GM06990 (cell line): Measurements from ENCODE around the gene NMNAT1.
A peak's percentile ranks its signal among the peaks of the same experiment; 100 is the strongest.
"Not testable (repeated sequence)": the region's sequence is repeated elsewhere in the genome, so short reads cannot be mapped to it uniquely, and the experiment has no call there.

ENCODE experiments used
- DNase-seq: peaks from one replicate; pipeline ENCODE4 v3.0.0-alpha.2; 2011; ENCODE audit not compliant: insufficient read length; ENCODE audit errors: extremely low read depth
- H3K27me3 ChIP-seq: replicated peaks from 2 replicates; pipeline ENCODE4 v1.6.0; 2011; ENCODE audit warnings: low read length; ENCODE audit not compliant: control insufficient read depth, insufficient read depth
- H3K36me3 ChIP-seq: 2 replicates; pipeline ENCODE4 v1.5.1; 2011; ENCODE audit warnings: low read length; ENCODE audit not compliant: control insufficient read depth, insufficient read depth
- H3K4me3 ChIP-seq: replicated peaks from 2 replicates; pipeline ENCODE4 v1.5.1; 2011; ENCODE audit warnings: low read depth, mild to moderate bottlenecking, control low read depth, low read length
- TF ChIP-seq, protein P1 (sequence below): IDR thresholded peaks from 2 replicates; pipeline ENCODE4 v1.5.1; 2011; ENCODE audit warnings: low read length, control low read depth, mild to moderate bottlenecking, inconsistent platforms; ENCODE audit not compliant: insufficient read depth, poor library complexity, severe bottlenecking

NMNAT1 gene

DNA sequence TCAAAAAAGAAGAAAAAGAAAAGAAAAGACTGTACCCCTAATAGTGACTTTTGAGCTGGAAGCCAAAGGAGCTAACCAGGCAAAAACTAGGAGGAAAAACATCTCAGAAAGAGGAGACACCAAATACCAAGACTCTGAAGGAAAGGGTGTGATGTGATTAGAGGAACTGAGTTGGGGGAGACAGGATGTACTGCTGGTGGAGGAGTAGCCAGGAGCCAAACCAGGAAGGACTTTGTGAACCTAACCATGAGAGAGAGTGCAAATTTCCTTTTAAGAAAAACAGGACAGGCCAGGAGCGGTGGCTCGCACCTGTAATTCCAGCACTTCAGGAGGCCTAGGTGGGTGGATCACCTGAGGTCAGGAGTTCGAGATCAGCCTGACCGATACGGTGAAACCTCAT, 49.6 kb downstream of the NMNAT1 start:
- no peak for DNase-seq
- TF ChIP-seq, protein P1, sequence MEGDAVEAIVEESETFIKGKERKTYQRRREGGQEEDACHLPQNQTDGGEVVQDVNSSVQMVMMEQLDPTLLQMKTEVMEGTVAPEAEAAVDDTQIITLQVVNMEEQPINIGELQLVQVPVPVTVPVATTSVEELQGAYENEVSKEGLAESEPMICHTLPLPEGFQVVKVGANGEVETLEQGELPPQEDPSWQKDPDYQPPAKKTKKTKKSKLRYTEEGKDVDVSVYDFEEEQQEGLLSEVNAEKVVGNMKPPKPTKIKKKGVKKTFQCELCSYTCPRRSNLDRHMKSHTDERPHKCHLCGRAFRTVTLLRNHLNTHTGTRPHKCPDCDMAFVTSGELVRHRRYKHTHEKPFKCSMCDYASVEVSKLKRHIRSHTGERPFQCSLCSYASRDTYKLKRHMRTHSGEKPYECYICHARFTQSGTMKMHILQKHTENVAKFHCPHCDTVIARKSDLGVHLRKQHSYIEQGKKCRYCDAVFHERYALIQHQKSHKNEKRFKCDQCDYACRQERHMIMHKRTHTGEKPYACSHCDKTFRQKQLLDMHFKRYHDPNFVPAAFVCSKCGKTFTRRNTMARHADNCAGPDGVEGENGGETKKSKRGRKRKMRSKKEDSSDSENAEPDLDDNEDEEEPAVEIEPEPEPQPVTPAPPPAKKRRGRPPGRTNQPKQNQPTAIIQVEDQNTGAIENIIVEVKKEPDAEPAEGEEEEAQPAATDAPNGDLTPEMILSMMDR: no peak
- Histone ChIP-seq H3K4me3 (no peak overlapping the region), H3K27me3 (no peaks in the 10 kb centered on the region), H3K36me3 (no peaks in the 10 kb centered on the region)

DNA sequence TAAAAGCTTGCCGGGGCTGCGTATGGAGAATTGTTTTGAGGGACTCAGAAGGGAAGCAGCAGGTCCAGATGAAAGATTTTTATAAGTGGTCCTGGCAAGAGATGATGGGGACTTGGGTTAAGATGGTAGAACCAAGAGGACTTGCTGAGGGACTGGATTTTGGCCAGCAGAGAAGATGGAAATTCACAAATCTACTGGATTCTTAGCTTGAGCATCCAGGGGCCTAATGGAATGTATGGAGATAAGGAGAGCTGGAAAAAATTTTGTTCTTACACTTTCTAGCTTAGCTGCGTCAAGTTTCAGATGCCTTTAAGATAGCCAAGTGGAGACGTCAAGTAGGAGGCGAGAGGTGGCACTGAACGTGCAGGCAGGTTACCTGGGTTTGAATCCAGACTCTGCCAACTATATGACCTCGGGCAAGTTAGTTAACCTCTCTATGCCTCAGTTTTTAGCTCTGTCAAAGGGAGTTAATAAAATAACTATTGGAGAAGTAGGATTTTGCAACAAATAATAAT, 50.3 kb downstream of the NMNAT1 start:
- no peak overlapping the region for H3K4me3 ChIP-seq
- TF ChIP-seq, protein P1: no peak
- H3K27me3 ChIP-seq: no peaks in the 10 kb centered on the region
- no peak for DNase-seq
- H3K36me3 ChIP-seq: no peaks in the 10 kb centered on the region

DNA sequence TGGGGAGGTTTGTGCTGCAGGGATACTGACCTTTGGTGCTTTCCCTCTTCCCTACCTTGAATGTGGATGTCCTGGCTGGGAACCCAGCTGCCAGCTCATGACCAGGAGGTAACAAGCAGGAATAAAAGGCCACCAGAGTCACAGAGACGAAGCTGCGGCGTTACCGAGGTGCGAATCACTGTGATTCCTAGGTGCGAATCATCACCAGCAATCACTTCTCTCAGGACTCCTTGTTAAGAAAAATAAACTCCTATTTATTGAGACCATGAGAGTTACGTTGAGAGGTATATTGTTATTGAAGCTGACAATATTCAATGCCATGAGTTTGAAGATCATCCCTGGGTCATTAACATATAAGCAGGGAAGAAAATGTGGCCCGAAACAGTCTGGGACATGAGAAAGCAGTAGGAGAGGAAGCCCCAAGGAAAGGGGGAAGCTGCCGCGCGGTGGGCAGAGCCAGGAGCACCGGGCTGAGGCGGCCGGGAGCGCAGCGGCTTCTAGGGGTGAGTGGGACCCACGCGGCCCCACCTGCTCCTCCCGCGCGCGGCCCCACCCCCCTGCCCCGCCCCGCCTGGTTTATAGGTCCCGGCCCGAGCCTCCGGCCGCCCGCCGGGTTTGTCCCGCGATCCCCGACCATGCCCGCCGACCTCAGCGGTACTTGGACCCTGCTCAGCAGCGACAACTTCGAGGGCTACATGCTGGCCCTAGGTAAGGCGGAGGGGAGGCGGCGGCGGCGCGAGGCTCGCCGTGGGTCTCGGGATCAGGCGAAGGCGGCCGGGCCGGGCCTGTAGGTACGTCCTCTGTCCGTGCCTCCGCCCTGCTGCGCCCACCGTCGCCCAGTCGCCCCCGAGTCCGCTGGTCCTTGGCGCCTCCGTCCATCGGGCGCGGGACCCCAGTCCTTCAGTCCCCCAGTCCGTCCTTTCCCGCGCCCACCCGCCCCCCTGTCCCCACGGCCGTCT, 53.6 kb downstream of the NMNAT1 start, which contains the start of gene RBP7:
TSS of gene RBP7 (plus strand) at position 605 of the 959 bp plus-strand sequence. CDS start at position 636, 31 bp downstream.
- no peaks in the 10 kb centered on the region for H3K36me3 ChIP-seq
- no peak for DNase-seq
- no peaks in the 10 kb centered on the region for H3K27me3 ChIP-seq
- TF ChIP-seq, protein P1: no peak
- H3K4me3 ChIP-seq: peak within 1 kb of the TSS; percentile 33

DNA sequence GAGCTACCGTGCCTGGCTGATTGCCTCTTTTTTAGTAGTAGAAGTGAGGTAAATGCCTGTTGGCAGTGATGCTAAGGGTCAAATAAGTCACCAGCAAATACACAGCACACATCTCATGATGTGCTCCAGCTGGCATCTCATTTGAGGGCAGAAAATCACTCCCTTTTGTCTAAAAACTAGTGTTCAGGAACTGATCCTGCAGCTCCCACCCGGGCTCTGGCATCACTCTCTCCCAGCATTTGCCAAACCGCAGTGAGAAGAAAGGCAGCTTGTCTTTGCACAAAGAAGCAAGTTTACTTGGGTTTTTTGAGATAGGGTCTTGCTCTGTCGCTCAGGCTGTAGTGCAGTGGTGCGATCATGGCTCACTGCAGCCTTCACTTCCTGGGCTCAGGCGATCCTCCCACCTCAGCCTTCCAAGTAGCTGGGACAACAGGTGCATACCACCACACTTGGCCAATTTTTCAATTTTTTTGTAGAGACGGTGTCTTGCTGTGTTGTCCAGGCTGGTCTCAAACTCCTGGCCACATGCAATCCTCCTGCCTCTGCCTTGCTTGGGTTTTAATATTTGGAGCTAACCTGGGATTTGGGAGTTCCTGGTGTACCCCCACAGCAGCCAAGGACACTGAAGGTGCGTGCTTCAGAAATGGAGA, 57.9 kb downstream of the NMNAT1 start:
- no peaks in the 10 kb centered on the region for H3K36me3 ChIP-seq
- H3K27me3 ChIP-seq: no peaks in the 10 kb centered on the region
- TF ChIP-seq, protein P1: no peak
- no peak for DNase-seq
- H3K4me3 ChIP-seq: no peak overlapping the region

DNA sequence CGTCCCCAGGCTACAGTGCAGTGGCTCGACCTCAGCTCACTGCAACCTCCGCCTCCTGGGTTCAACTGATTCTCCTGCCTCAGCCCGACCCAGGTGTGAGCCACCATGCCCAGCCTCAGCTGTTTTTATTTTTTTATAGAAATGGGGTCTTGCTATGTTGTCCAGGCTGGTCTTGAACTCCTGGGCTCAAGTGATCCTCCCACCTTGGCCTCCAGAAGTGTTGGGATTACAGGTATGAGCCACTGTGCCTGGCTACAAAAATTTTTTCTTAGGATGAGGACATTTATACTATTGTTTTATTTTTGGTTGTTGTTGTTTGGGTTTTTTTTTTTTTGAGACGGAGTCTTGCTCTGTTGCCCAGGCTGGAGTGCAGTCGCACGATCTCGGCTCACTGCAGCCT, 62.0 kb downstream of the NMNAT1 start:
- H3K36me3 ChIP-seq, H3K27me3 ChIP-seq, H3K4me3 ChIP-seq, DNase-seq: not testable (repeated sequence)

DNA sequence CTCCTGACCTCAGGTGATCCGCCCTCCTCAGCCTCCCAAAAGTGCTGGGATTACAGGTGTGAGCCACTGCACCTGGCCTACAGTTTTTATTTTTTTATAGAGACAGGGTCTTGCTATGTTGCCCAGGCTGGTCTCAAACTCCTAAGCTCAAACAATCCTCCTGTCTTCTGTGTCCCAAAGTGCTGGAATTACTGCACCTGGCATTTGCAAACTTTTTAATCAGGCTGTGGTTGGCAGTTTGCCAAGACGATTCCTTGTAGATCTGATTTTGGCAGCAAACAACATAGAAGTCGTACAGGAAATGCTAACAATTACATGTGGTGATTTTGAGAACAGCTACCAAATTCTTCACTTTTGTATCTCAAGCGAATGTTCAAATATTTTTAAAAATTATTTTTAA, 63.9 kb downstream of the NMNAT1 start:
- Histone ChIP-seq H3K36me3 (no peaks in the 10 kb centered on the region), H3K4me3 (no peak overlapping the region), H3K27me3 (no peaks in the 10 kb centered on the region)
- TF ChIP-seq, protein P1: no peak
- DNase-seq: no peak
